Keratinocyte (primary cell): ENCODE results near the gene RAB37. TPM values are rescaled to one million over a fixed set of nuclear protein-coding genes. Genes with fewer than 3 reads are reported as not detected.

Experiments used
- DNase-seq: peaks from one replicate; pipeline ENCODE4 v3.0.0-alpha.2; 2011; ENCODE audit warnings: low read depth, missing footprints, low spot score
- FAIRE-seq: peaks from 2 replicates; lab custom pipeline; 2011; peaks lifted over from hg19 to GRCh38; lab: Jason Lieb, UNC
- H2AFZ ChIP-seq: 2 replicates; pipeline ENCODE4 v1.6.0; 2012; ENCODE audit warnings: low read length, control low read depth, inconsistent platforms; ENCODE audit not compliant: control insufficient read depth
- H3K27ac ChIP-seq: 2 replicates; pipeline ENCODE4 v1.5.1; 2011; ENCODE audit warnings: low read length; ENCODE audit not compliant: control insufficient read depth, insufficient read depth
- H3K27me3 ChIP-seq: 3 replicates; pipeline ENCODE4 v1.6.0; 2011; ENCODE audit warnings: low read length; ENCODE audit not compliant: control insufficient read depth, insufficient read depth; ENCODE audit errors: extremely low read depth
- H3K36me3 ChIP-seq, 2 experiments: 2 replicates in 1 of 2; 3 replicates in 1 of 2; pipeline ENCODE4 v1.5.1; 2011; ENCODE audit warnings: low read length in 2 of 2, mild to moderate bottlenecking in 1 of 2; ENCODE audit not compliant: control insufficient read depth in 2 of 2, insufficient read depth in 2 of 2; ENCODE audit errors: extremely low read depth in 1 of 2
- H3K4me1 ChIP-seq: 3 replicates; pipeline ENCODE4 v1.5.1; 2011; ENCODE audit warnings: low read length; ENCODE audit not compliant: control insufficient read depth, insufficient read depth; ENCODE audit errors: extremely low read depth
- H3K4me2 ChIP-seq: 3 replicates; pipeline ENCODE4 v1.6.0; 2011; ENCODE audit warnings: low read depth, low read length; ENCODE audit not compliant: control insufficient read depth, insufficient read depth; ENCODE audit errors: extremely low read depth
- H3K4me3 ChIP-seq, 3 experiments: fragments of 200-600 bp in 1 of 3; sonication (generic) in 1 of 3; 2 replicates in 2 of 3; 3 replicates in 1 of 3; pipeline ENCODE4 v1.5.1; 2011 to 2016; ENCODE audit warnings: low read length in 3 of 3, mild to moderate bottlenecking in 3 of 3, control low read depth in 2 of 3, inconsistent platforms in 1 of 3, low read depth in 1 of 3, mixed read lengths in 1 of 3, mixed run types in 1 of 3, moderate library complexity in 1 of 3; ENCODE audit not compliant: control insufficient read depth in 2 of 3, insufficient read depth in 2 of 3; ENCODE audit errors: extremely low read depth in 1 of 3
- H3K79me2 ChIP-seq: 2 replicates; pipeline ENCODE4 v1.6.0; 2012; ENCODE audit warnings: low read length; ENCODE audit not compliant: control insufficient read depth, insufficient read depth
- H3K9ac ChIP-seq: 3 replicates; pipeline ENCODE4 v1.6.0; 2011; ENCODE audit warnings: low read length; ENCODE audit not compliant: control insufficient read depth, insufficient read depth; ENCODE audit errors: extremely low read depth
- H3K9me1 ChIP-seq: 3 replicates; pipeline ENCODE4 v1.6.0; 2011; ENCODE audit warnings: low read length; ENCODE audit not compliant: control insufficient read depth, insufficient read depth; ENCODE audit errors: extremely low read depth
- H3K9me3 ChIP-seq: 2 replicates; pipeline ENCODE4 v1.5.1; 2012; ENCODE audit warnings: low read depth, low read length; ENCODE audit not compliant: control insufficient read depth
- H4K20me1 ChIP-seq: 3 replicates; pipeline ENCODE4 v1.6.0; 2011; ENCODE audit warnings: low read length; ENCODE audit not compliant: control insufficient read depth, insufficient read depth; ENCODE audit errors: extremely low read depth
- EZH2 ChIP-seq: IDR thresholded peaks from one replicate; pipeline ENCODE4 v1.6.1; 2012; ENCODE audit warnings: inconsistent platforms, mild to moderate bottlenecking, low read length, moderate library complexity
- dilution Hi-C: fragments of 300-500 bp; cut with MboI; formaldehyde crosslinking; loops from one replicate; pipeline ENCODE4 v1.7.0; 2020; ENCODE audit warnings: low sequenced_read_pairs; ENCODE audit not compliant: extremely low pct_ligation_motif_present
- polyA plus RNA-seq, 5 experiments: library from polyadenylated mRNA; depleted of rRNA in 3 of 5; stranded (reverse) in 3 of 5; stranded (forward) in 1 of 5; unstranded in 1 of 5; fragments of >200 nt; gene quantifications; 1 replicate in 1 of 5; 2 replicates in 3 of 5; 3 replicates in 1 of 5; pipeline versions ENCODE4 v1.2.1 to v1.2.3, GENCODE V29; 2011 to 2012; ENCODE audit warnings: missing spikeins in 2 of 5, low read depth in 1 of 5, low replicate concordance in 1 of 5
- TF ChIP-seq, protein P1 (sequence below), 3 experiments: IDR thresholded peaks in 1 of 3; conservative IDR thresholded peaks in 1 of 3; optimal IDR thresholded peaks in 1 of 3; 2 replicates in 2 of 3; 3 replicates in 1 of 3; pipeline versions ENCODE3 to v1.5.1; 2011; ENCODE audit warnings: low read length in 3 of 3, mild to moderate bottlenecking in 3 of 3, moderate library complexity in 2 of 3, control low read depth in 1 of 3, inconsistent platforms in 1 of 3; ENCODE audit not compliant: insufficient read depth in 2 of 3; ENCODE audit errors: extremely low read depth in 1 of 3

RAB37 gene
- polyA plus RNA-seq, 1 donor (not counting 4 experiments of a cell fraction or from before 2014, with no cell fraction given) = 0.03 TPM

DNA sequence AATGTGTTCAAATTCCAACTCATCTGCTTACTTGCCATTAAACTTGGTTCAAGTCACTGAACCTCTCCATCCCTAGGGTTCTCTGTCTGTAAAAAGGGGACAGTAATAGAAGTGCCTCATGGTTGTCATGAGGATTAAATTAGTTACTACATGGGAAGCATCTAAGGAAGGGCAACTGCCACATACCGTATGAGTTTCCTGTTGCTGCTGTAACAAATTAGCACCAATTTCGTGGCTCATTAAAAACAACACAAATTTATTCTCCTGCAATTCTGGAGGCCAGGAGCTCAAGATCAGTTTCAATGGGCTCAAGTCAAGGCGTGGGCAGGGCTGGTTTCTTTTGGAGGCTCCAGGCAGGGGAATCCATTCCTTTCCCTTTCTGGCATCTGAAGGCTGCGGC lies 43.0 kb upstream of the RAB37 start:
- TF ChIP-seq, protein P1, sequence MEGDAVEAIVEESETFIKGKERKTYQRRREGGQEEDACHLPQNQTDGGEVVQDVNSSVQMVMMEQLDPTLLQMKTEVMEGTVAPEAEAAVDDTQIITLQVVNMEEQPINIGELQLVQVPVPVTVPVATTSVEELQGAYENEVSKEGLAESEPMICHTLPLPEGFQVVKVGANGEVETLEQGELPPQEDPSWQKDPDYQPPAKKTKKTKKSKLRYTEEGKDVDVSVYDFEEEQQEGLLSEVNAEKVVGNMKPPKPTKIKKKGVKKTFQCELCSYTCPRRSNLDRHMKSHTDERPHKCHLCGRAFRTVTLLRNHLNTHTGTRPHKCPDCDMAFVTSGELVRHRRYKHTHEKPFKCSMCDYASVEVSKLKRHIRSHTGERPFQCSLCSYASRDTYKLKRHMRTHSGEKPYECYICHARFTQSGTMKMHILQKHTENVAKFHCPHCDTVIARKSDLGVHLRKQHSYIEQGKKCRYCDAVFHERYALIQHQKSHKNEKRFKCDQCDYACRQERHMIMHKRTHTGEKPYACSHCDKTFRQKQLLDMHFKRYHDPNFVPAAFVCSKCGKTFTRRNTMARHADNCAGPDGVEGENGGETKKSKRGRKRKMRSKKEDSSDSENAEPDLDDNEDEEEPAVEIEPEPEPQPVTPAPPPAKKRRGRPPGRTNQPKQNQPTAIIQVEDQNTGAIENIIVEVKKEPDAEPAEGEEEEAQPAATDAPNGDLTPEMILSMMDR (optimal IDR thresholded peaks at IDR 0.05 in 1 of 3, IDR thresholded peaks at IDR 0.05 in 1 of 3, conservative IDR thresholded peaks at IDR 0.05 in 1 of 3; ENCODE audit: extremely low read depth in 1 of 3, insufficient read depth in 2 of 3, low read length in 3 of 3) = no peak
- TF ChIP-seq EZH2 = no peak
- H3K27me3 ChIP-seq = peaks cover 11% of the 10 kb centered on the region

DNA sequence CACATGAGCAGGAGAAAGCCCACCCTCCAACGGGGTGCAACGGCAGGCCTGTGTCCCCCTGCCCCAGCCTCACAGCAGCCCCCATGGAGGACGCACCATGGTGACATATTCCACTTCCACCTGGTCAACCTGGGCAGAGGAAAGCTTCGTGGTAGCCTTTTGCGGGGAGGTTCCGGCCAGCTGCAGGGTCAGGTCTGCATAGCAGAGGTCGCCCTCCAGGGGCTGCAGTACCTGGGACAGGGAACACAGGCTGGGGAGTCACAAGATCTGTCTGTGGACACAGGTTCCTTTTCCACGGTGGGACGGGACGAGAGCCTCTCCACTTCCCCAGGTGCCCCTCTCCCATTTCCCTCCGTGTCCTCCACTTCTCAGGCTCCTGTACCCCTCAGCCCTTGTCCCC lies 41.4 kb upstream of the RAB37 start:
- Histone ChIP-seq H3K4me1 (no peaks in the 10 kb centered on the region), H4K20me1 (no peaks in the 10 kb centered on the region), H3K36me3 (no peaks in the 10 kb centered on the region), H3K9me1 (no peaks in the 10 kb centered on the region), H3K79me2 (no peaks in the 10 kb centered on the region), H3K4me2 (no peak overlapping the region), H3K27ac (no peak overlapping the region), H2AFZ (no peak overlapping the region), H3K27me3 (peaks cover 6% of the 10 kb centered on the region), H3K4me3 (no peak overlapping the region), H3K9ac (no peak overlapping the region), H3K9me3 (no peaks in the 10 kb centered on the region)
- FAIRE-seq (no peak), DNase-seq (no peak)
- dilution Hi-C loops = no loop called here
- TF ChIP-seq, protein P1 (optimal IDR thresholded peaks at IDR 0.05 in 1 of 3, IDR thresholded peaks at IDR 0.05 in 1 of 3, conservative IDR thresholded peaks at IDR 0.05 in 1 of 3; ENCODE audit: extremely low read depth in 1 of 3, insufficient read depth in 2 of 3, low read length in 3 of 3) = no peak
- no peak for TF ChIP-seq EZH2

More for the DNA sequence above, 43.0 kb upstream of the RAB37 start:
- no peaks in the 10 kb centered on the region for H3K4me1 ChIP-seq
- no peak overlapping the region for H2AFZ ChIP-seq
- no peaks in the 10 kb centered on the region for H3K79me2 ChIP-seq
- FAIRE-seq (no peak), DNase-seq (no peak)
- dilution Hi-C loops = no loop called here
- H3K9me1 ChIP-seq = no peaks in the 10 kb centered on the region
- H3K9me3 ChIP-seq = no peaks in the 10 kb centered on the region
- no peaks in the 10 kb centered on the region for H3K36me3 ChIP-seq
- no peak overlapping the region for H3K27ac ChIP-seq
- no peaks in the 10 kb centered on the region for H4K20me1 ChIP-seq
- H3K4me3 ChIP-seq = no peak overlapping the region
- H3K4me2 ChIP-seq = no peak overlapping the region
- no peak overlapping the region for H3K9ac ChIP-seq
